Effector CD4-positive, alpha-beta T cell (primary cell): ENCODE data around the gene DLL3.

ENCODE experiments used
- DNase-seq: peaks from one replicate; pipeline ENCODE4 v3.0.0-alpha.2; 2020

Gene DLL3

DNA sequence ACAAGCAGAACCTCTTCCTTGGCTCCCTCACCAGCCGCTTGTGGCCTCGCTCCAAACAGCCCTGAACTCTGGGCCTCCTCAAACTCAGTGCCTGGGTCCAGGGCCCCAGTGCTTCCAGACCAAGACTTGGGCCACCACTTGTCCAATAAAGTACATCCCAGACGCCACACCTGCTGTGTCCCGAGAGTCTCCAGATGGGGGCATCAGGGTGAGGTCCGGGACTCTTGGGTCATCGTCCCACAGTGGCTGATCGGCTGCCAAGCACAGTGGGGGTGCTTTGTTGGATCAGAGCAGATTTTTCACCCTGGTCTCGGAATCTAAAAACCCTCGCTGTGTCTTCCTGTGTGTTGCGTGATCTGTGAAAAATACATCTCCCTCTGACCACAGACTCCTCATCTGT is 9.0 kb upstream of the DLL3 start:
- no peak for DNase-seq

DNA sequence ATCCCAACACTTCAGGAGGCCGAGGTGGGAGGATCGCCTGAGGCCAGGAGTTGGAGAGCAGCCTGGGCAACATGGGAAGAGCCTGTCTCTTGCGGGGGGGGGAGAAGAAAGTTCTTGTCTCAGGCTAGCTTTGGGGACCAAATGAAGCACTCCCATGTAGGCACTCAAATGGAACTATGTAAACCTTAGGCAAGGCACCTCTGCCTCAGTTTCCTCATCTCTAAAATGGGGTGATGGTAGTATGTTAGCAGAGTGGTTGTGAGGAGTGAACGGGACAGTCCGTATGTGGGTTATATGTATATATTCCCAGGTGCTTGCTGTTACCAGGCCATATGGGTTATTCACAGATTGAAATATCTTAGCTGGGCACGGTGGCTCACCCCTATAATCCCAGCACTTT is 6.5 kb upstream of the DLL3 start:
- no peak for DNase-seq

DNA sequence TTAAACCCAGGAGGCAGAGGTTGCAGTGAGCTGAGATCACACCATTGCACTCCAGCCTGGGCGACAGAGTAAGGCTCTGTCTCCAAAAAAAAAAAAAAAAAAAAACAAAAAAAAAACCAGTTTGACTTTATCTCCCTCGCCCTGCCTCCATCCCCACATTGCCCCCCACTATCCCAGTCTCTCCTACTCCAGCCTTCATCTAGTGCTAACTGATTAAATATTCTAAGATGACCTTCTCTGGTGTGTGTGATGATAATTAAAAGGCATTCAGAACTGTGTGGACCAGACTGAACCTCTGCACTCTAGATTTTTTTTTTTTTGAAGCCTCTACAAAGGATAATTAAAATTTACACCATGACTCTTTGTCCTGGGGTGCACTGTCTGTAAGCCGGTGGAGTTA is 6.0 kb upstream of the DLL3 start:
- no peak for DNase-seq

DNA sequence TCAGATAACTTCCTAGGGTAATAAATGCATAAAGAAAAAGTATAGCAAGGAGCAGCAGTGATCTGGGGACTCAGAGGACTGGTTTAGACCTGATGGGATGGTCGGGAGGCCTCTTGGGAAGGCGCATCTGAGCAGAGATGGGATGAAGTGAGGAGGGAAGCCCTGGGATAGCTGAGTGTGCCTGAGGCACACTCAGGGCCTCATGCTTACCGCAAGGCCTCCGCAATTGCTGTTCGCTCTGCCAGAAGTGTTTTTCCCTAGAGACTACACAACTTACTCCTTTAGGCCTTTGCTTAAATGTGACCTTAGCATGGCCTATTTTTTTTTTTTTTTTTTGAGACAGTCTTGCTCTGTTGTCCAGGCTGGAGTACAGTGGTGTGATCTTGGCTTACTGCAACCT is 4.1 kb upstream of the DLL3 start:
- no peak for DNase-seq

DNA sequence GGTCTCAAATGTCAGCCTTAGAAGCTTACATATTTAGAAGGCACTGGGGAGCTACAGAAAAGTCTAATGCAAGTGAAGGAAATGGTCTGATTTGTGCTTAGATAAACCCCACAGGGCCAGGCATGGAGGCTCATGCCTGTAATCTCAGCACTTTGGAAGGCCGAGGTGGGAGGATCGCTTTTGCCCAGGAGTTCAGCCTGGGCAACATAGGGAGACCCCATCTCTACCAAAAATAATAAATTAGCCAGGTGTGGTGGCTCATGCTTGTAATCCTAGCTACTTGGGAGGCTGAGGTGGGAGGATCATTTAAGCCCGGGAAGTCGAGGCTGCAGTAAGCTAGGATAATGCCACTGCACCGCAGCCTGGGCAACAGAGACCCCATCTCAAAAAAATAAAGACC is 2.7 kb upstream of the DLL3 start:
- no peak for DNase-seq

DNA sequence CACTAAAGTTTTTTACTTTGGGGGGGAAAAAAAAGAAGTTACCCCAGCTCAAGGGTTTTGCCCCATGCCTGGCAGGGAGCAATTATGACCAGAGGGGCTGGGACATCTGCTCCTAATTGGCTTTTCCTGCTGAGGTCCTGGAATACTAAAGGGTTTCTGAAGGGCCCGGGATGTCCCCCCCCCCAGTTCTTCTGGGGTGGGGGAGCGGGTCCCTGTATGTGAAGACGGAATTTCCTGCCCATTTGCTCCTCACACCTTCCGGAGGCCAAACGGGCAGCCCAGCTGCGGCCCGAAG is 1.1 kb upstream of the DLL3 start:
- DNase-seq, result no peak

DNA sequence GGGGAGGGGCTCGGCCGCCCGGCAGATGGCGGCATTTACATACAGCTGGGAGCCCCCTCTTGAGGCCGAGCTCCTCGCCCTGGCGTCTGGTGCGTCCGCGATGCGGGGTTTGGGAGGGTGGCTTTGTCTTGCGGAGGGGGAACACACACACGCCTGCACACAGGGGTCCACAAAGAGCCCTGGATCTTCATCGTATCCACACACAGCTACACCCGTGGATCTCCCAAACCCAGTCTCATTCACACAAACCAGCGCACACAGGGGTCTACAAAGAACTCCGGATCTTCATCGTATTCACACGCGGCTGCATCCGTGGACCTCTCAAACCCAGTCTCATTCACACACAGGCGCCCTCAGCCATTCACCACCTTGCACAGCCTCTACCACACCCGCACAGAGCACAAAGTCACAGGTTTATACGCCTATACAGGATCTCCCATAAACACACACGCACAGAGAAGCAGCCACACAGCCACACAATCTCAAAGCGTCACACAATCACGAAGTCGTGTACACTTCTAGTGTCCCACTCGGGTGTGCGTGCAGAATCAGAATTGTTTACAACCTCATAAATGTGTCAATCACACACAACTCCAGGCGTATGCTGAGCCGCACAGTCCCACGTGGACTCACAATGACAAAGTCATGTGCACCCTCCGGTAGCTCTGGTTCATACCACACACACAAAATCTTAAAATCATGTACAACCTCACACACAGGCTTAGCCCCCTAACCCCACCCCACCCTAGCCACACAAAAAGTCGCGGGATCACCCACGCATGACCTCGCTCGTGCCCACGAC is 550 bp upstream of the DLL3 start:
- DNase-seq, result no peak

DNA sequence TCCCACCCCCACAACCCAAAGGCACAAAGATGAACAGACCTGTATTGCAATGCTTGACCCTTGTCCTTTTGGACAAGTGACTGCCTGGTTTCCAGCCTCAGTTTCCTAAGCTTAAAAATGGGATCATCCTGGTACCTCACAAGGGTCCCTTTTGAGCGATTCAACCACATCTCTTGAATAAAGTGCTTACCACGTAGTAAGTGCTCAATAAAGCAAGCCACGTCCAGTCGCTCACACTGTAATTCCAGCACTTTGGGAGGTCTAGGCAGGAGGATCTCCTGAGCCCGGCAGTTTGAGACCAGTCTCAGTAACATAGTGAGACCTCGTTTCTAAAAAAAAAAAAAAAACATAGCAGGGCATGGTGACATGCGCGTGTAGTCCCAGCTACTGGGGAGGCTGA is 1.2 kb downstream of the DLL3 start:
- DNase-seq, result no peak

DNA sequence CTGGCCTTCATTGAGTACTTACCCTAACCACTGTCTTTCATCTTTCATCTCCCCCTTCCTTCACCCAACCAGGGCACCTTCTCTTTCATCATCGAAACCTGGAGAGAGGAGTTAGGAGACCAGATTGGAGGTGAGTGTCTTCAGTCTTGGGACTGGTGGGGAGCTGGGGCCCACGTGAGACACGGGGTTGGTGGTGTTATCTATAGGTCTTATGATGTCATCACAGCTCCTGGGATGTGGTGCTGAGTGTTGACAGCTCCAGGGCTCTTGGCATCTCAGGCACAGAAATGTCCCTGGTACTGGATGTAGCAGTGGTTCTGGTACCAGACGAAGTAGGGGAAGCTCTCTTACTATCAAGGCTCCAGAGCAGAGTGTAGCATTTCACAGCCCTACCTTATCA is 1.8 kb downstream of the DLL3 start:
- DNase-seq, result no peak

DNA sequence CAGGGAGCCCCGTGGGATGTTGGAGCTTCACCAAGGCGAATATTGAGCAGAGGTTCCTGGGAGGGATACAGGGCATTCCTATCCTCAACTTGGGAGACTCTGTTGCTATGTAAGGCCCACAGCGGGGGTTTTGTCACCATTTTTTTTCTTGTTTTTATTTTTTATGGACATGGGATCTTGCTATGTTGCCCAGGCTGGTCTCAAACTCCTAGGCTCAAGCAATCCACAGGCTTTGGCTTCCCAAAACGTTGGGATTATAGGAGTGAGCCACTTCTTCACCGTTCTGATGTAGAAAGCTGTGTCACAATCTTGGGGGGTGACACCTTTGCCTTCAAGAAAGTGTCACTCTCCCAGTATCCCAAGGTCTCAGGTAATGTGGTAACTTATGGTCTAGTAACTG is 2.6 kb downstream of the DLL3 start:
- no peak for DNase-seq

DNA sequence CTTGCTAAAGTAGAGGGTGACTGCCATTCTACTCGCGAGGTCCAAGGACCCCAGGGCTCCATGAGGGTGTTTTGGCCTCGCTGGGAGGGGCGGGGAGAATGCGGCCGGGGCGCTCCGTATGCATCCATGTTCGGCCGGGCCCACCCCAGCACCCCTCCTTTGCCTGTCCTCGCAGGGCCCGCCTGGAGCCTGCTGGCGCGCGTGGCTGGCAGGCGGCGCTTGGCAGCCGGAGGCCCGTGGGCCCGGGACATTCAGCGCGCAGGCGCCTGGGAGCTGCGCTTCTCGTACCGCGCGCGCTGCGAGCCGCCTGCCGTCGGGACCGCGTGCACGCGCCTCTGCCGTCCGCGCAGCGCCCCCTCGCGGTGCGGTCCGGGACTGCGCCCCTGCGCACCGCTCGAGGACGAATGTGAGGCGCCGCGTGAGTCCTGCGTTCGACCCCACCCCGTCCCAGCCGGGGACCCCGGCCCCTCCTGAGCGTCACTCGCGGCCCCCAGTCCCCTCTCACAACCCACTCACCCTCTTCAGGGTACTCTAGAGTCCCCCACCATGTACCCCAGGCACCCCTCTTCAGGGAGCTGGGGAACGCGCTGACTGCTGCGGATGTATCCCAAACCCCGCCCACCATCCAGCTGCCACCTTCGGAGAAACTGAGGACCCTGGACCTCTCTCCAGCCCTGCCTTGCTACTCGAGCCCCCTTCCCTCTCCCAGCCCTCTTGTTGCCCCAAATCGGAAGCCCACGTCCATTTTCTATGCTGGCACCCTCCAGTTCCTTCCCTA is 4.1 kb downstream of the DLL3 start:
- DNase-seq, result peak; percentile 64

DNA sequence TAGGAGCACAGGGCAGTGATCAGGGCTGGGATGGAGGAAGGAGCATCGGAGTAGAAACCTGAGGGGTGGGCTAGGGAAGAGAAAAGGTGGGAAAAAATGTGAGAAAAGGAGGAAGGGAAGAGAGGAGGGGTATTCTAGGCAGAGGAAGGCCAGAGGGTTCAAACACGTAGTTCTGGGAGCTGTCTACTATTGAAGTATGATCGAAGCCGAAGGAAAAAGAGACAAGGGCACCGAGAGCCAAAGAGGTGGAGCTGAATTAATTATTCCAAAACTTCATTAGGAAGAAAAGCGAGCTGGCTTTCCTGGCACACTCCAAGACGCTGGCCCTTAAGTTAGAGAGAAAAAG is 7.8 kb downstream of the DLL3 start:
- no peak for DNase-seq

DNA sequence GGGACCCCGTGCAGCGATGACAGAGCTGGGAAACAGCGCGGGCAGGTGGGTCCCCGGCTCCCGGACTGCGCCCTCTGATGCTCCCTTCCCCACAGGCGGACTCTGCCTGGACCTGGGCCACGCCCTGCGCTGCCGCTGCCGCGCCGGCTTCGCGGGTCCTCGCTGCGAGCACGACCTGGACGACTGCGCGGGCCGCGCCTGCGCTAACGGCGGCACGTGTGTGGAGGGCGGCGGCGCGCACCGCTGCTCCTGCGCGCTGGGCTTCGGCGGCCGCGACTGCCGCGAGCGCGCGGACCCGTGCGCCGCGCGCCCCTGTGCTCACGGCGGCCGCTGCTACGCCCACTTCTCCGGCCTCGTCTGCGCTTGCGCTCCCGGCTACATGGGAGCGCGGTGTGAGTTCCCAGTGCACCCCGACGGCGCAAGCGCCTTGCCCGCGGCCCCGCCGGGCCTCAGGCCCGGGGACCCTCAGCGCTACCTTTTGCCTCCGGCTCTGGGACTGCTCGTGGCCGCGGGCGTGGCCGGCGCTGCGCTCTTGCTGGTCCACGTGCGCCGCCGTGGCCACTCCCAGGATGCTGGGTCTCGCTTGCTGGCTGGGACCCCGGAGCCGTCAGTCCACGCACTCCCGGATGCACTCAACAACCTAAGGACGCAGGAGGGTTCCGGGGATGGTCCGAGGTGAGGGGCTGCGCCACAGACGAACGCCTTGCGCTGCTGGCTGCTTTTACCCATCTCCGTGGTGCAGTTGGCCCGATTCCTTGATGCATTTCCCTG is 8.4 kb downstream of the DLL3 start:
- no peak for DNase-seq

DNA sequence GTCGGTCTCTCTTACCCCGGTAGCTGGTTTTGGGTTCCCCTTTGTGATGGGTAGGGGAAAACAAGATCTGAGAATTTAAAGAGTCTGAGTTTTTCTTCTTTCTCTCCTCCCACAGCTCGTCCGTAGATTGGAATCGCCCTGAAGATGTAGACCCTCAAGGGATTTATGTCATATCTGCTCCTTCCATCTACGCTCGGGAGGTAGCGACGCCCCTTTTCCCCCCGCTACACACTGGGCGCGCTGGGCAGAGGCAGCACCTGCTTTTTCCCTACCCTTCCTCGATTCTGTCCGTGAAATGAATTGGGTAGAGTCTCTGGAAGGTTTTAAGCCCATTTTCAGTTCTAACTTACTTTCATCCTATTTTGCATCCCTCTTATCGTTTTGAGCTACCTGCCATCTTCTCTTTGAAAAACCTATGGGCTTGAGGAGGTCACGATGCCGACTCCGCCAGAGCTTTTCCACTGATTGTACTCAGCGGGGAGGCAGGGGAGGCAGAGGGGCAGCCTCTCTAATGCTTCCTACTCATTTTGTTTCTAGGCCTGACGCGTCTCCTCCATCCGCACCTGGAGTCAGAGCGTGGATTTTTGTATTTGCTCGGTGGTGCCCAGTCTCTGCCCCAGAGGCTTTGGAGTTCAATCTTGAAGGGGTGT is 9.1 kb downstream of the DLL3 start:
- DNase-seq, result no peak

DNA sequence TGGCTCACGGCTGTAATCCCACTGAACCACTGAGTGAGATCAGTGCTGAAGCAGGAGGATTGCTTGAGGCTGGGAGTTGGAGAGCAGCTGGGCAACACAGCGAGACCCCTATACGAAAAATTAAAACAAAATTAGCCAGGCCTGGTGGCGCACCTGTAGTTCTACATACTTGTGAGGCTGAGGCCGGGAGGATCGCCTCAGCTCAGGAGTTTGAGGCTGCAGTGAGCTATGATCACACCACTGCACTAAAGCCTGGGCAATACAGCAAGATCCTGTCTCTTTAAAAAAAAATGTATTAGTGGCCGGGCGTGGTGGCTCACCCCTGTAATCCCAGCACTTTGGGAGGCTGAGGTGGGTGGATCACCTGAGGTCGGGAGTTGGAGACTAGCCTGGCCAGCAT is 9.9 kb downstream of the DLL3 start:
- DNase-seq, result no peak

DNA sequence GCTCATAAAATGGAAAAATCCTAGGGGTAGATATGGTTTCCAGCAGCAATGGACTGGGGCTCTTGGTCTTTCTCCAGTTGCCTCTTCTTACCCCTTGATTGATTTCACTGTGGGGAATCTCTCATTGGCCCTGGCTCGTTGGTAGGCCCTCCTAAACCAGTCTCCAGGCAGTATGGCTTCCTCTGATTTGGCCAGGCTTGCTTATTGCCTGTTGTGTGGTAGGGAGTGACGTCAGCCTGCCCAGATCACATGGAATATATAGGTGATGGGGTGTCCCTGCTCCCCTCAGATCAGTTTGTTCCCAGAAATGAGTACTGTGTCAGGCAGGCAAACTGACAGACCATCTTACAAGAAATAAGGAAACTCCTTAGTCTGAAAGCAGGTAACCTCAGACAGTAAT is 10.5 kb downstream of the DLL3 start:
- no peak for DNase-seq

DNA sequence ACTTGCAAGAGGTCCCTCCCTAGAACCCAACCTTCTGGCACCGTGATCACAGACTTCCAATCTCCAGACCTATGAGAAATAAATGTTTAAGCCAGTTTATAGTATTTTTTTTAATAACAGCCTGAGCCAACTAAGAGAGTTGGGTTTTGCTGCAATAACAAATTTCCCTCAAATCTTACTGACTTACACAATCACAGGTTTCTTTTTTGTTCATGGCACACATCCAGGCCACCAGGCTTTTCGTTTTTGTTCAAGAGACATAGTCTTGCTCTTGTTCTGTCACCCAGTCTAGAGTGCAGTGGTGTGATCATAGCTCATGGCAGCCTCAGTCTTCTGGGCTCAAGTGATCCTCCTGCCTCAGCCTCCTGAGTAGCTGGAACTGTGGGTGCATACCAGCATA is 14.2 kb downstream of the DLL3 start:
- no peak for DNase-seq

DNA sequence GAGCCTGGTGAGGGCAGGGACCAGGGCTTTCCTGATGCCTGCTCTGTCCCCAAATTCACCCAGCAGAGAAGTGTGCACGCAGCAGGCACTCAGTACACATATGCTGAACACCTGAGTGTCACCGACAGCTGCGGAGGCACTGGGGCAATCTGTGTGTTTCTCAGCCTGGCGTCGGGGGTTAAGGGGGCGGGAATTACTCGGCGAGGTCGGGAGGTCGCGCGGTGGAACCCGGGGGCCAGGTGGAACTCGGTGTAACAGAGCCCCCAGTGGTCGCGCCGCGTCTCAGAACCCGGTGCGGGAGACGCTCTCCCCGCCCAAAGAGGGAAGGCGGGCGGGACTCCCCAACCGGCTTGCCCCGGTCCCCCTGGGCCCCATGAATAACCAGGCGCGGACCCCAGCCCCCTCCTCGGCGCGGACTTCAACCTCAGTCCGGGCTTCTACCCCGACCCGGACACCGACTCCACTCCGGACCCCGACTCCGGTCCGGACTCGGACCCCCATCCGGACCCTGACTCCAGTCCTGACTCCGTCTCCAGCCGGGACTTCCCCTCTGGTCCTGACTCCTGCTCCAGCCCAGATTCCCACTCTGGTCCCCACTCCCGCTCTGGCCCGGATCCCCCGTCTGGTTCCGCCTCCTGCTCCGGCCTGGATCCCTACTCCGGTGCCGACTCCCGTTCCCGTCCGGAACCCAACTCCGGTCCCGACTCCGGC is 16.2 kb downstream of the DLL3 start, which contains the start of gene SELENOV:
SELENOV (plus strand) TSS at position 300 of the 711 bp plus-strand sequence; CDS start at position 374, 74 bp downstream.
- no peak for DNase-seq

DNA sequence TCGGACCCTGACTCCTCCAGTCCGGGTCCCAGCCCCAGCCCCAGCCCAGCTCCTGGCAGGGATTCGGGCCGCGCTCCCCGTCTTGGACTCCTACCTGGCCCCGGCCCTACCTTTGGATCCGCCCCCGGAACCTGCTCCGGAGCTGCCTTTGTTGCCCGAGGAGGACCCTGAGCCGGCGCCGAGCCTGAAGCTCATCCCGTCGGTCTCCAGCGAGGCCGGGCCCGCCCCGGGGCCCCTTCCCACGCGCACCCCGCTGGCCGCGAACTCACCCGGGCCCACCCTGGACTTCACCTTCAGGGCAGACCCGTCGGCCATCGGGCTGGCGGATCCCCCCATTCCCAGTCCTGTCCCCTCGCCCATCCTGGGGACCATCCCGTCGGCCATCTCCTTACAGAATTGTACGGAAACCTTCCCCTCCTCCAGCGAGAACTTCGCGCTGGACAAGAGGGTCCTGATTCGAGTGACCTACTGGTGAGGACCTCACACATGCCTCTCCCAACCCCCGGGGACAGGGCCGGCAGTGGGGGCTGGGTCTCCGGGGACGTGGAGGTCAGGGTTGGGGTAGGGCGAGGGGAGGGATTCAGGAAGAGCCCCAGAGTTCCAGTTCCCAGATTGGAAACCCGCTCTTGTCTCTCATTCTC is 16.9 kb downstream of the DLL3 start:
- DNase-seq, result no peak

DNA sequence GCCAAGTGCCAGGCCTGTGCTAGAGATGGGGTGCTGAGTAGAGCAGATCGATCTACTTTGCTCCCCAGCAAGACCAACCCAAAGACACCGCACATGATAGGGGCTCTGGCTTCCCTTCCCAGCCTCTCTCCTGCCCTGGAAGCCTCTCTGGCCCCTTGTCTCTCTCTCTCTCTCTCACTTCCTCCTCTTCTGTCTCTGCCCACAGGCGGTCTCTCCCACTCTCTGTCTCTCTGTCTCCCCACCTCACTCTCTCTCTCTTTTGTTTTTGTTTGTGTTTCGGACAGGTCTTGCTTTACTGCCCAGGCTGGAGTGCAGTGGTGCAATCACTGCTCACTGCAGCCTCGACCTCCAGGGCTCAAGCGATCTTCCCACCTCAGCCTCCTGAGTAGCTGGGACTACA is 17.5 kb downstream of the DLL3 start:
- no peak for DNase-seq

DNA sequence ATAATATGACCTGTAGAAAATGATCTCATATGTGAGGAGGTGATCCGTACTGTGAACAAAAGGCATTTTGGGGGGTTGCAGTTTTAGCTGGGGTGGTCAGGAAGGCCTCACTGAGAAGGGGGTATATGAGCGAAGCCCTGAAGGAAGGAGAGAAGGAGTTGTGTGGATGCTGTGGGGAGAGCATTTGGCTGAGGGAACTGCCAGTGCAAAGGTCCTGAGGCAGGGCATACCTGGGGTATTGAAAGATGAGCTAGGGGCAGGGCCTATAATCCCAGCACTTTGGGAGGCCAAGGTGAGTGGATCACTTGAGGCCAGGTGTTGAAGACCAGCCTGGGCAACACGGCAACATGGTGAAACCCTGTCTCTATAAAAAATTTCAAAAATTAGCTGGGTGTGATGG is 18.7 kb downstream of the DLL3 start:
- DNase-seq, result no peak

DNA sequence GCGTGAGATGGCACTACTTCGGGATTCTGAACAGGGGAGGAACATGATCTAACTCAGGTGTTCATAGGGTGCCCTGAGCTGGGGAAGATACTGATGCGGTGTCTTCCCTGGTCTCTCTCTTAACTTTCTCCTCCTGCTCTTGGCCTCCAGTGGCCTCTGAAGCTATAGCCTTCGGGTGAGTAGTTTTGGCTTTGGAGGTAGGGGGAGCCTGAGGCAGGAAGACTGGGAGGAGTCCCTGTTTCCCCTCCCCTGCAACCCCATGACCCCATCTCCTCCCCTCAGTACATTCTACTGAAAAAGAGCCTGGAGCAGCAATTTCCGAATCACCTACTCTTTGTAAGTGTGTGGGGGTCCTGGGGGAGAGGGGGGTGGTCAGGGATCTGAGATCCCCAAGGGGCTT is 19.7 kb downstream of the DLL3 start:
- DNase-seq, result no peak
